Vagina (tissue), 2 donors: ENCODE results near the gene GPR87.

Experiments
- CTCF ChIP-seq, 3 experiments: fragments of 450-650 bp in 2 of 3; fragments of 200-600 bp in 1 of 3; sonication (generic) in 1 of 3; IDR thresholded peaks; one replicate each; pipeline ENCODE4 v1.5.1; 2017 to 2019; ENCODE audit warnings: antibody characterized with exemption in 3 of 3, mild to moderate bottlenecking in 2 of 3, moderate library complexity in 2 of 3
- POLR2A ChIP-seq, 2 donors: fragments of 450-650 bp; IDR thresholded peaks; one replicate each; pipeline ENCODE4 v1.6.1; 2017; ENCODE audit warnings: antibody characterized with exemption in 2 of 2, mild to moderate bottlenecking in 2 of 2, moderate library complexity in 2 of 2
- POLR2AphosphoS5 ChIP-seq, 2 donors: sonication (generic); formaldehyde crosslinking; IDR thresholded peaks; one replicate each; pipeline ENCODE4 v1.9.0; 2017; ENCODE audit warnings: antibody characterized with exemption in 2 of 2, mild to moderate bottlenecking in 2 of 2, low read depth in 1 of 2; ENCODE audit not compliant: insufficient read depth in 1 of 2

- TF ChIP-seq CTCF (IDR thresholded peaks at IDR 0.05) = no peak
- TF ChIP-seq POLR2A (IDR thresholded peaks at IDR 0.05) = no peak
- TF ChIP-seq POLR2AphosphoS5 (IDR thresholded peaks at IDR 0.05; ENCODE audit: insufficient read depth in 1 of 2, low read depth in 1 of 2) = no peak
Measured at GRCh38 chr3:151306168-151306810, 10.3 kb downstream of the GPR87 start.
